HCT116 (cell line): ENCODE results near the gene MMP24. TPM values are rescaled to one million over a fixed set of nuclear protein-coding genes. Genes with fewer than 3 reads are reported as not detected.

Experiments used
- ATAC-seq: fragments of 200-7000 bp; cut with Tn5 transposase; 2 replicates; pipeline ENCODE4 v1.9.1; 2020; ENCODE audit warnings: mild to moderate bottlenecking, moderate library complexity
- BruUV-seq: library from RNA; stranded (reverse); fragments of 400-500 nt; replicated peaks from 2 replicates; lab custom pipeline; 2021; lab: Mats Ljungman, UMichigan
- CTCF ChIA-PET: fragments of 300-600 bp; sonication (Branson Sonifier 250); formaldehyde crosslinking; loops from one replicate; lab custom pipeline; 2021; ENCODE audit warnings: antibody characterized with exemption; lab: Charles Lee
- POLR2A ChIA-PET: fragments of 300-600, 350-600 bp; sonication (Branson Sonifier 250); formaldehyde crosslinking; loops from one replicate; lab custom pipeline; 2021; ENCODE audit warnings: antibody characterized with exemption; lab: Charles Lee
- RAD21 ChIA-PET, 2 experiments: fragments of 300-600 bp; sonication (Branson Sonifier 250); formaldehyde crosslinking; loops; one replicate each; lab custom pipeline; 2023; ENCODE audit warnings: low total read pairs in 2 of 2; ENCODE audit not compliant: uncharacterized antibody in 2 of 2, unreplicated experiment in 2 of 2, low non-redundant PET in 1 of 2; lab: Charles Lee
- DNase-seq: peaks from one replicate; pipeline ENCODE4 v3.0.0-alpha.2; 2010; ENCODE audit warnings: low read depth, low spot score
- H2AFZ ChIP-seq: fragments of 200-600 bp; shearing (Covaris generic), sonication (generic); 2 replicates; pipeline ENCODE4 v1.6.1; 2017; ENCODE audit warnings: low read depth, mixed run types, mixed read lengths, antibody characterized with exemption, low read length; ENCODE audit not compliant: poor library complexity, severe bottlenecking
- H3K27ac ChIP-seq: 2 replicates; pipeline ENCODE4 v1.5.1; 2012; ENCODE audit warnings: low read depth, low read length
- H3K27me3 ChIP-seq: fragments of 200-600 bp; sonication (generic); 2 replicates; pipeline ENCODE4 v1.6.1; 2016; ENCODE audit warnings: mixed run types, low read length, mixed read lengths; ENCODE audit not compliant: insufficient read depth
- H3K36me3 ChIP-seq, 2 experiments: fragments of 200-500 bp in 1 of 2; fragments of 200-600 bp in 1 of 2; sonication (Bioruptor generic) in 1 of 2; sonication (generic) in 1 of 2; 2 replicates each; pipeline versions ENCODE4 v1.5.1 to v1.6.1; 2014 to 2016; ENCODE audit warnings: low read length in 2 of 2, inconsistent platforms in 1 of 2, mixed read lengths in 1 of 2, mixed run types in 1 of 2; ENCODE audit not compliant: insufficient read depth in 2 of 2, control insufficient read depth in 1 of 2
- H3K4me1 ChIP-seq, 2 experiments: fragments of 200-600 bp in 1 of 2; sonication (generic) in 1 of 2; 2 replicates each; pipeline versions ENCODE4 v1.5.1 to v1.6.1; 2012 to 2017; ENCODE audit warnings: low read length in 2 of 2, inconsistent platforms in 1 of 2, mild to moderate bottlenecking in 1 of 2, mixed read lengths in 1 of 2, mixed run types in 1 of 2, moderate library complexity in 1 of 2; ENCODE audit not compliant: insufficient read depth in 2 of 2, control insufficient read depth in 1 of 2
- H3K4me2 ChIP-seq: fragments of 200-600 bp; sonication (generic); 2 replicates; pipeline ENCODE4 v1.6.1; 2017; ENCODE audit warnings: mixed run types, low read length, mixed read lengths
- H3K4me3 ChIP-seq, 2 experiments: fragments of 200-600 bp in 1 of 2; sonication (generic) in 1 of 2; replicated peaks in 1 of 2; 2 replicates each; pipeline ENCODE4 v1.5.1; 2011 to 2016; ENCODE audit warnings: low read length in 2 of 2, control low read depth in 1 of 2, low read depth in 1 of 2, mild to moderate bottlenecking in 1 of 2, mixed read lengths in 1 of 2, mixed run types in 1 of 2
- H3K79me2 ChIP-seq: fragments of 200-600 bp; sonication (generic); 2 replicates; pipeline ENCODE4 v1.6.1; 2017; ENCODE audit warnings: mild to moderate bottlenecking, mixed run types, low read length, moderate library complexity, mixed read lengths; ENCODE audit not compliant: insufficient read depth
- H3K9ac ChIP-seq: fragments of 200-600 bp; sonication (generic); 2 replicates; pipeline ENCODE4 v1.6.1; 2016; ENCODE audit warnings: low read length, mixed read lengths
- H3K9me2 ChIP-seq: fragments of 200-600 bp; sonication (generic), shearing (Covaris generic); 2 replicates; pipeline ENCODE4 v1.6.1; 2017; ENCODE audit warnings: mixed run types, mild to moderate bottlenecking, moderate library complexity; ENCODE audit not compliant: insufficient read depth
- H3K9me3 ChIP-seq, 2 experiments: fragments of 200-500 bp in 1 of 2; fragments of 200-600 bp in 1 of 2; sonication (Bioruptor generic) in 1 of 2; sonication (generic) in 1 of 2; 2 replicates each; pipeline ENCODE4 v1.6.1; 2014 to 2017; ENCODE audit warnings: low read length in 2 of 2, mixed read lengths in 2 of 2, inconsistent platforms in 1 of 2, low read depth in 1 of 2, mild to moderate bottlenecking in 1 of 2, mixed run types in 1 of 2, moderate library complexity in 1 of 2; ENCODE audit not compliant: control insufficient read depth in 1 of 2, insufficient read depth in 1 of 2
- H4K20me1 ChIP-seq: fragments of 200-600 bp; sonication (generic), shearing (Covaris generic); 2 replicates; pipeline ENCODE4 v1.6.1; 2017; ENCODE audit warnings: mixed run types, mild to moderate bottlenecking, moderate library complexity; ENCODE audit not compliant: insufficient read depth
- EZH2 ChIP-seq: fragments of 200-600 bp; sonication (generic); IDR thresholded peaks from 2 replicates; pipeline ENCODE4 v1.6.1; 2017; ENCODE audit warnings: antibody characterized with exemption, mixed run types
- EZH2phosphoT487 ChIP-seq: fragments of 200-600 bp; IDR thresholded peaks from 2 replicates; pipeline ENCODE4 v1.6.1; 2018; ENCODE audit warnings: antibody characterized with exemption, borderline replicate concordance
- POLR2A ChIP-seq: IDR thresholded peaks from 2 replicates; pipeline ENCODE4 v1.7.0; 2011; ENCODE audit warnings: borderline replicate concordance; ENCODE audit not compliant: insufficient read depth, insufficient read length; ENCODE audit errors: extremely low read depth
- POLR2AphosphoS5 ChIP-seq: IDR thresholded peaks from 2 replicates; pipeline ENCODE4 v1.6.1; 2011; ENCODE audit warnings: mild to moderate bottlenecking, low read depth, low read length, moderate library complexity
- SRF ChIP-seq: IDR thresholded peaks from 2 replicates; pipeline ENCODE4 v1.6.1; 2012; ENCODE audit warnings: low read depth
- TCF7L2 ChIP-seq: IDR thresholded peaks from 2 replicates; pipeline ENCODE4 v1.7.0; 2011; ENCODE audit warnings: borderline replicate concordance, inconsistent platforms; ENCODE audit not compliant: insufficient read depth, insufficient read length; ENCODE audit errors: extremely low read depth
- YY1 ChIP-seq: IDR thresholded peaks from 2 replicates; pipeline ENCODE4 v1.6.1; 2011; ENCODE audit warnings: low read length, low read depth, moderate library complexity, mild to moderate bottlenecking; ENCODE audit not compliant: insufficient replicate concordance; ENCODE audit errors: extremely low read depth
- ZFX ChIP-seq: fragments of 450-650 bp; IDR thresholded peaks from 2 replicates; pipeline ENCODE4 v1.6.1; 2017
- ZNF274 ChIP-seq: fragments of 200-500 bp; sonication (Bioruptor generic); IDR thresholded peaks from 2 replicates; pipeline ENCODE4 v1.6.1; 2014; ENCODE audit warnings: mild to moderate bottlenecking, low read depth, low read length, inconsistent platforms
- intact Hi-C: fragments of 100-400 bp; cut with micrococcal nuclease; formaldehyde crosslinking; loops from 2 replicates; pipeline ENCODE4 v1.10.0; 2022
- total RNA-seq: library from RNA; stranded (reverse); gene quantifications from one replicate; pipeline ENCODE4 v1.2.1, GENCODE V29; 2021; ENCODE audit not compliant: unreplicated experiment
- TF ChIP-seq, protein P1 (sequence below): IDR thresholded peaks from 2 replicates; pipeline ENCODE4 v1.6.1; 2012; ENCODE audit warnings: low read depth
- TF ChIP-seq, protein P2 (sequence below): IDR thresholded peaks from 2 replicates; pipeline ENCODE4 v1.6.1; 2012
- TF ChIP-seq, protein P3 (sequence below): IDR thresholded peaks from 2 replicates; pipeline ENCODE4 v1.6.1; 2012

The MMP24 gene
- total RNA-seq, 1 experiment from 2014 or later, result not detected

DNA sequence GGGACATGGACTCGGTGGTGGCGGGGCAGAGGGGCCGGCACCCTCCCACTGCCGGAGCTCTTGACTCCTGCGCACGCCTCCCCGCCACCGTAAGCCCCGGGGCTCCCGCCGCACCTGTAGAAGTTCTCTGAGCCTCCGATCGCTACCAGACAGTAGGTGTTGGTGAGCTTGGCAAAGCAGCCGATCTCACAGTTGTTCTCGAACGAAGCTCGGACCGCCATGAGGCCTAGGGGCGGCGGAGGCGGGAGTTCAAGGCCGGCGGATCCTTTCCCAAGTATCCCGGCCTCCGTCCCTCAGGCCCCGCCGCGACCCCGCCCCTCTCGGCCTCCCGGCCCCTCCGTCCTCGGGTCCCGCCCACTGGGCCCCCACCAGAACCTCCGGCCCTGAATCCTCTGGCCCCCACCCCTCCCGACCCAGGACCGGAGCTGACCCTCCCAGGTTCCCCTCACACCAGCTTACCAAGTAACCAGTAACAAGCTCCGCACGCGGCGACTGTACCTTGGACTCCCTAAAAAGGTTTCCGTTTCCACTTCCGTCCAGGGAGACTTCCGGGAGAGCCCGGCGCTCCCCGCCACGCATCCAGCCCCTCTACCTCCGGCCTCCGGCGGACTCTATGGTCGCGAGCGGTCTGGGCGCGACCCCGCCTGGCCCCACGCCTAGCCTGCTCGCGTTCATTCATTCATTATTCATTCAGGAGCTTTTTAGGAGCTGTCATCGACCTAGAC lies 57.9 kb downstream of the MMP24 start, which contains the start of gene EIF6:
Gene EIF6, minus strand, starts transcription at position 506 of the 725 bp plus-strand sequence. Its CDS starts 285 bp downstream, at position 221.
- Histone ChIP-seq H3K9me2 (no peaks in the 10 kb centered on the region), H3K27me3 (no peaks in the 10 kb centered on the region), H3K9me3 (no peaks in the 10 kb centered on the region), H4K20me1 (no peaks in the 10 kb centered on the region), H3K4me1 (peaks cover 8 to 28% of the 10 kb centered on the region in 2 experiments; a peak in 3 of 4 replicates), H3K9ac (peak within 1 kb of the TSS; percentile 98), H2AFZ (peak within 1 kb of the TSS; percentile 40), H3K79me2 (peaks cover 51% of the 10 kb centered on the region), H3K27ac (peak within 1 kb of the TSS; percentile 88), H3K4me3 (peak within 1 kb of the TSS; percentile 96 to 100), H3K4me2 (peak within 1 kb of the TSS; percentile 84), H3K36me3 (peaks cover 13 to 28% of the 10 kb centered on the region in 2 experiments)
- RAD21 ChIA-PET, result interaction anchor here (0.6 to 0.9 kb wide), 4 partner anchors 11 to 170 kb away, joined by 3 to 4 read pairs (median 3); no protein-coding TSS in a partner anchor
- BruUV-seq, result no TSS peak
- TF ChIP-seq ZNF274 (no peak), POLR2AphosphoS5 (peak; percentile 85), EZH2phosphoT487 (no peak), SRF (peak; percentile 96), YY1 (no peak), TCF7L2 (peak; percentile 15), POLR2A (peak; percentile 57), EZH2 (no peak), ZFX (peak; percentile 81; the same call in 1 of the 2 replicates)
- TF ChIP-seq, protein P1, sequence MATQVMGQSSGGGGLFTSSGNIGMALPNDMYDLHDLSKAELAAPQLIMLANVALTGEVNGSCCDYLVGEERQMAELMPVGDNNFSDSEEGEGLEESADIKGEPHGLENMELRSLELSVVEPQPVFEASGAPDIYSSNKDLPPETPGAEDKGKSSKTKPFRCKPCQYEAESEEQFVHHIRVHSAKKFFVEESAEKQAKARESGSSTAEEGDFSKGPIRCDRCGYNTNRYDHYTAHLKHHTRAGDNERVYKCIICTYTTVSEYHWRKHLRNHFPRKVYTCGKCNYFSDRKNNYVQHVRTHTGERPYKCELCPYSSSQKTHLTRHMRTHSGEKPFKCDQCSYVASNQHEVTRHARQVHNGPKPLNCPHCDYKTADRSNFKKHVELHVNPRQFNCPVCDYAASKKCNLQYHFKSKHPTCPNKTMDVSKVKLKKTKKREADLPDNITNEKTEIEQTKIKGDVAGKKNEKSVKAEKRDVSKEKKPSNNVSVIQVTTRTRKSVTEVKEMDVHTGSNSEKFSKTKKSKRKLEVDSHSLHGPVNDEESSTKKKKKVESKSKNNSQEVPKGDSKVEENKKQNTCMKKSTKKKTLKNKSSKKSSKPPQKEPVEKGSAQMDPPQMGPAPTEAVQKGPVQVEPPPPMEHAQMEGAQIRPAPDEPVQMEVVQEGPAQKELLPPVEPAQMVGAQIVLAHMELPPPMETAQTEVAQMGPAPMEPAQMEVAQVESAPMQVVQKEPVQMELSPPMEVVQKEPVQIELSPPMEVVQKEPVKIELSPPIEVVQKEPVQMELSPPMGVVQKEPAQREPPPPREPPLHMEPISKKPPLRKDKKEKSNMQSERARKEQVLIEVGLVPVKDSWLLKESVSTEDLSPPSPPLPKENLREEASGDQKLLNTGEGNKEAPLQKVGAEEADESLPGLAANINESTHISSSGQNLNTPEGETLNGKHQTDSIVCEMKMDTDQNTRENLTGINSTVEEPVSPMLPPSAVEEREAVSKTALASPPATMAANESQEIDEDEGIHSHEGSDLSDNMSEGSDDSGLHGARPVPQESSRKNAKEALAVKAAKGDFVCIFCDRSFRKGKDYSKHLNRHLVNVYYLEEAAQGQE, result no peak
- TF ChIP-seq, protein P2, sequence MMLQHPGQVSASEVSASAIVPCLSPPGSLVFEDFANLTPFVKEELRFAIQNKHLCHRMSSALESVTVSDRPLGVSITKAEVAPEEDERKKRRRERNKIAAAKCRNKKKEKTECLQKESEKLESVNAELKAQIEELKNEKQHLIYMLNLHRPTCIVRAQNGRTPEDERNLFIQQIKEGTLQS, result no peak
- TF ChIP-seq, protein P3, sequence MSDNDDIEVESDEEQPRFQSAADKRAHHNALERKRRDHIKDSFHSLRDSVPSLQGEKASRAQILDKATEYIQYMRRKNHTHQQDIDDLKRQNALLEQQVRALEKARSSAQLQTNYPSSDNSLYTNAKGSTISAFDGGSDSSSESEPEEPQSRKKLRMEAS, result peak; percentile 79
- DNase-seq (peak; percentile 79), ATAC-seq (peak; percentile 90)
- intact Hi-C loops, result no loop called here
- CTCF ChIA-PET, result interaction anchor here (1.0 to 1.8 kb wide), 6 partner anchors 18 to 412 kb away, joined by 3 to 8 read pairs (median 4); partner anchors contain the start of gene GGT7
- POLR2A ChIA-PET, result interaction anchor here (0.9 to 1.7 kb wide), 2 partner anchors 11 to 21 kb away, joined by 3 to 7 read pairs; no protein-coding TSS in a partner anchor
